ENCODE results near the gene SLC16A12.

GRCh38 chr10:89440226-89441009, 95.0 kb downstream of the SLC16A12 start:
- TF ChIP-seq CTCF (IDR thresholded peaks at IDR 0.05) (no peak), POLR2A (IDR thresholded peaks at IDR 0.05) (no peak)
